NT2/D1 (cell line): ENCODE data around the gene KDM4C.

Experiments used
- DNase-seq: peaks from one replicate; pipeline ENCODE4 v3.0.0-alpha.2; 2011; ENCODE audit warnings: low read depth, low spot score
- H3K27me3 ChIP-seq: 2 replicates; pipeline ENCODE4 v1.6.0; 2011; ENCODE audit warnings: mild to moderate bottlenecking; ENCODE audit not compliant: insufficient read length, insufficient read depth
- H3K36me3 ChIP-seq: 2 replicates; pipeline ENCODE4 v1.6.1; 2011; ENCODE audit warnings: mild to moderate bottlenecking, low read length, mixed read lengths; ENCODE audit not compliant: insufficient read depth, insufficient read length
- H3K4me1 ChIP-seq: 2 replicates; pipeline ENCODE4 v1.5.1; 2011; ENCODE audit not compliant: insufficient read depth, insufficient read length
- H3K4me3 ChIP-seq: 2 replicates; pipeline ENCODE4 v1.5.1; 2011; ENCODE audit warnings: low read depth; ENCODE audit not compliant: insufficient read length
- H3K9ac ChIP-seq: 2 replicates; pipeline ENCODE4 v1.6.0; 2011; ENCODE audit warnings: low read depth; ENCODE audit not compliant: insufficient read length
- H3K9me3 ChIP-seq: 2 replicates; pipeline ENCODE4 v1.5.1; 2011; ENCODE audit warnings: mild to moderate bottlenecking, low read length; ENCODE audit not compliant: insufficient read depth
- SUZ12 ChIP-seq: IDR thresholded peaks from 2 replicates; pipeline ENCODE4 v1.6.1; 2011; ENCODE audit not compliant: insufficient read length, insufficient read depth; ENCODE audit errors: extremely low read depth
- YY1 ChIP-seq: IDR thresholded peaks from 2 replicates; pipeline ENCODE4 v1.6.1; 2011; ENCODE audit not compliant: insufficient read length, insufficient read depth
- ZNF274 ChIP-seq: IDR thresholded peaks from 2 replicates; pipeline ENCODE4 v1.6.1; 2011; ENCODE audit warnings: mild to moderate bottlenecking, low read depth, low read length

KDM4C gene

GRCh38 chr9:6965566-6965965 is 207.8 kb downstream of the KDM4C start:
- TF ChIP-seq YY1 (no peak), SUZ12 (no peak), ZNF274 (no peak)

GRCh38 chr9:6968271-6968670 is 210.5 kb downstream of the KDM4C start:
- no peaks in the 10 kb centered on the region for H3K9me3 ChIP-seq
- H3K4me1 ChIP-seq, result no peaks in the 10 kb centered on the region
- H3K36me3 ChIP-seq, result no peaks in the 10 kb centered on the region
- DNase-seq, result no peak
- H3K9ac ChIP-seq, result no peak overlapping the region
- TF ChIP-seq YY1 (no peak), ZNF274 (no peak), SUZ12 (no peak)
- H3K4me3 ChIP-seq, result no peak overlapping the region
- no peaks in the 10 kb centered on the region for H3K27me3 ChIP-seq

More at GRCh38 chr9:6965566-6965965, 207.8 kb downstream of the KDM4C start:
- H3K4me1 ChIP-seq, result no peaks in the 10 kb centered on the region
- H3K4me3 ChIP-seq, result no peak overlapping the region
- no peak for DNase-seq
- no peaks in the 10 kb centered on the region for H3K36me3 ChIP-seq
- no peaks in the 10 kb centered on the region for H3K9me3 ChIP-seq
- no peak overlapping the region for H3K9ac ChIP-seq
- no peaks in the 10 kb centered on the region for H3K27me3 ChIP-seq

GRCh38 chr9:6969805-6970204 is 212.0 kb downstream of the KDM4C start:
- no peak overlapping the region for H3K9ac ChIP-seq
- H3K4me1 ChIP-seq, result no peaks in the 10 kb centered on the region
- no peak overlapping the region for H3K4me3 ChIP-seq
- DNase-seq, result no peak
- H3K36me3 ChIP-seq, result no peaks in the 10 kb centered on the region
- no peaks in the 10 kb centered on the region for H3K27me3 ChIP-seq
- TF ChIP-seq ZNF274, result no peak
- TF ChIP-seq SUZ12, result no peak
- no peak for TF ChIP-seq YY1
- H3K9me3 ChIP-seq, result no peaks in the 10 kb centered on the region

GRCh38 chr9:6973089-6973488 is 215.3 kb downstream of the KDM4C start:
- no peaks in the 10 kb centered on the region for H3K36me3 ChIP-seq
- no peak overlapping the region for H3K4me3 ChIP-seq
- no peaks in the 10 kb centered on the region for H3K4me1 ChIP-seq
- DNase-seq, result no peak
- TF ChIP-seq ZNF274, result no peak
- no peak for TF ChIP-seq SUZ12
- no peak for TF ChIP-seq YY1
- H3K9ac ChIP-seq, result no peak overlapping the region
- H3K27me3 ChIP-seq, result no peaks in the 10 kb centered on the region
- no peaks in the 10 kb centered on the region for H3K9me3 ChIP-seq

- Histone ChIP-seq H3K9me3 (no peaks in the 10 kb centered on the region), H3K9ac (no peak overlapping the region), H3K4me3 (no peak overlapping the region), H3K36me3 (no peaks in the 10 kb centered on the region), H3K27me3 (no peaks in the 10 kb centered on the region), H3K4me1 (no peaks in the 10 kb centered on the region)
- no peak for TF ChIP-seq ZNF274
- no peak for TF ChIP-seq YY1
- no peak for TF ChIP-seq SUZ12
- DNase-seq, result no peak
These were observed 216.0 kb downstream of the KDM4C start for GRCh38 chr9:6973762-6974161.

GRCh38 chr9:6975198-6975597 is 217.4 kb downstream of the KDM4C start:
- no peak overlapping the region for H3K9ac ChIP-seq
- H3K9me3 ChIP-seq, result no peaks in the 10 kb centered on the region
- no peaks in the 10 kb centered on the region for H3K4me1 ChIP-seq
- DNase-seq, result no peak
- no peaks in the 10 kb centered on the region for H3K27me3 ChIP-seq
- H3K4me3 ChIP-seq, result no peak overlapping the region
- H3K36me3 ChIP-seq, result no peaks in the 10 kb centered on the region
- TF ChIP-seq ZNF274, result no peak
- no peak for TF ChIP-seq SUZ12
- no peak for TF ChIP-seq YY1

- H3K36me3 ChIP-seq, result no peaks in the 10 kb centered on the region
- H3K9me3 ChIP-seq, result no peaks in the 10 kb centered on the region
- H3K9ac ChIP-seq, result no peak overlapping the region
- no peaks in the 10 kb centered on the region for H3K4me1 ChIP-seq
- TF ChIP-seq YY1 (no peak), ZNF274 (no peak), SUZ12 (no peak)
- DNase-seq, result no peak
- H3K27me3 ChIP-seq, result no peaks in the 10 kb centered on the region
- H3K4me3 ChIP-seq, result no peak overlapping the region
These were observed 220.0 kb downstream of the KDM4C start for GRCh38 chr9:6977761-6978160.

GRCh38 chr9:6978591-6978990 is 220.8 kb downstream of the KDM4C start:
- Histone ChIP-seq H3K4me1 (no peaks in the 10 kb centered on the region), H3K4me3 (no peak overlapping the region), H3K36me3 (no peaks in the 10 kb centered on the region), H3K27me3 (no peaks in the 10 kb centered on the region), H3K9me3 (no peaks in the 10 kb centered on the region), H3K9ac (no peak overlapping the region)
- TF ChIP-seq ZNF274, result no peak
- TF ChIP-seq YY1, result no peak
- no peak for TF ChIP-seq SUZ12
- no peak for DNase-seq
